HepG2 (cell line): ENCODE measurements around the gene CDO1. TPM values are rescaled to one million over a fixed set of nuclear protein-coding genes. Genes with fewer than 3 reads are reported as not detected.
A peak's percentile ranks its signal among the peaks of the same experiment; 100 is the strongest.

Source experiments
- ETV6 ChIP-seq: sonication (generic); formaldehyde crosslinking; conservative IDR thresholded peaks from 2 replicates; pipeline ENCODE4 v1.4.0; 2020; ENCODE audit warnings: missing genetic modification reagents
- FOSL2 ChIP-seq: sonication (generic); formaldehyde crosslinking; IDR thresholded peaks from 2 replicates; pipeline ENCODE4 v1.4.0; 2020; ENCODE audit warnings: missing genetic modification reagents
- FOXA3 ChIP-seq: IDR thresholded peaks from 2 replicates; pipeline ENCODE4 v1.6.1; 2016; ENCODE audit warnings: missing genetic modification reagents, missing compliant biosample characterization
- HDAC2 ChIP-seq: sonication (generic); formaldehyde crosslinking; IDR thresholded peaks from 2 replicates; pipeline ENCODE4 v1.4.0; 2020; ENCODE audit warnings: missing genetic modification reagents
- IRX3 ChIP-seq: sonication (generic); formaldehyde crosslinking; IDR thresholded peaks from 2 replicates; pipeline ENCODE4 v1.8.1; 2023; ENCODE audit warnings: mild to moderate bottlenecking, low read depth, missing genetic modification reagents, borderline replicate concordance
- MNT ChIP-seq: fragments of 450-650 bp; IDR thresholded peaks from 2 replicates; pipeline ENCODE4 v1.6.1; 2016
- NFE2L1 ChIP-seq: sonication (generic); formaldehyde crosslinking; IDR thresholded peaks from 2 replicates; pipeline ENCODE4 v1.4.0; 2020; ENCODE audit warnings: missing genetic modification reagents, mild to moderate bottlenecking, borderline replicate concordance
- NFRKB ChIP-seq: fragments of 450-650 bp; IDR thresholded peaks from 2 replicates; pipeline ENCODE4 v1.6.1; 2017
- PHF8 ChIP-seq: sonication (generic); formaldehyde crosslinking; IDR thresholded peaks from 2 replicates; pipeline ENCODE4 v1.5.0; 2020; ENCODE audit warnings: missing genetic modification reagents
- PRDM4 ChIP-seq: sonication (generic); formaldehyde crosslinking; IDR thresholded peaks from 2 replicates; pipeline ENCODE4 v1.9.0; 2021; ENCODE audit warnings: missing genetic modification reagents, borderline replicate concordance
- RARA ChIP-seq: IDR thresholded peaks from 2 replicates; pipeline ENCODE4 v1.6.1; 2016; ENCODE audit warnings: missing genetic modification reagents, missing compliant biosample characterization
- SOX13 ChIP-seq, 3 experiments: fragments of 450-650 bp in 1 of 3; sonication (generic) in 1 of 3; formaldehyde crosslinking in 1 of 3; IDR thresholded peaks in 2 of 3; conservative IDR thresholded peaks in 1 of 3; 2 replicates each; pipeline versions ENCODE4 v1.5.0 to v1.6.1; 2016 to 2020; ENCODE audit warnings: antibody characterized with exemption in 1 of 3, mild to moderate bottlenecking in 1 of 3, missing compliant biosample characterization in 1 of 3, missing genetic modification reagents in 1 of 3, moderate library complexity in 1 of 3
- SOX6 ChIP-seq, 2 experiments: fragments of 450-650 bp in 1 of 2; sonication (generic) in 1 of 2; formaldehyde crosslinking in 1 of 2; IDR thresholded peaks; 2 replicates each; pipeline versions ENCODE4 v1.4.0 to v1.6.1; 2017 to 2020; ENCODE audit warnings: antibody characterized with exemption in 1 of 2, mild to moderate bottlenecking in 1 of 2, missing genetic modification reagents in 1 of 2
- TOPORS ChIP-seq: sonication (generic); formaldehyde crosslinking; IDR thresholded peaks from 2 replicates; pipeline ENCODE4 v1.8.0; 2023; ENCODE audit warnings: mild to moderate bottlenecking, missing genetic modification reagents
- XBP1 ChIP-seq: sonication (generic); formaldehyde crosslinking; IDR thresholded peaks from 2 replicates; pipeline ENCODE4 v1.5.0; 2020; ENCODE audit warnings: missing genetic modification reagents
- ZBTB34 ChIP-seq: sonication (generic); formaldehyde crosslinking; IDR thresholded peaks from 2 replicates; pipeline ENCODE4 v1.8.0; 2022; ENCODE audit warnings: mild to moderate bottlenecking, missing genetic modification reagents
- ZFP90 ChIP-seq: sonication (generic); formaldehyde crosslinking; IDR thresholded peaks from 2 replicates; pipeline ENCODE4 v1.8.0; 2022; ENCODE audit warnings: missing genetic modification reagents, mild to moderate bottlenecking, inconsistent platforms, borderline replicate concordance
- ZKSCAN1 ChIP-seq: fragments of 150-350 bp; IDR thresholded peaks from 2 replicates; pipeline ENCODE4 v1.6.1; 2014; ENCODE audit warnings: low read length
- ZNF512B ChIP-seq: sonication (generic); formaldehyde crosslinking; IDR thresholded peaks from 2 replicates; pipeline ENCODE4 v1.5.1; 2020; ENCODE audit warnings: missing genetic modification reagents, mild to moderate bottlenecking, borderline replicate concordance
- ZNF678 ChIP-seq: sonication (generic); formaldehyde crosslinking; IDR thresholded peaks from 2 replicates; pipeline ENCODE4 v1.4.0; 2020; ENCODE audit warnings: mild to moderate bottlenecking, missing genetic modification reagents
- polyA plus RNA-seq, 8 experiments: library from polyadenylated mRNA; depleted of rRNA in 3 of 8; stranded (reverse) in 7 of 8; unstranded in 1 of 8; fragments of >200 nt; fragmentation: Illumina TruSeq in 4 of 8; extraction: Trizol in 4 of 8; gene quantifications; 2 replicates each; pipeline versions ENCODE4 v1.2.1 to v1.2.3, GENCODE V29; 2011 to 2016; ENCODE audit warnings: low read depth in 4 of 8, missing spikeins in 1 of 8, mixed read lengths in 1 of 8; ENCODE audit not compliant: insufficient read depth in 1 of 8
- total RNA-seq, 5 experiments: library from RNA; depleted of rRNA; stranded (reverse); fragments of >200 nt; fragmentation: Illumina TruSeq; extraction: Trizol; gene quantifications; 2 replicates each; pipeline ENCODE4 v1.2.3, GENCODE V29; 2016; ENCODE audit warnings: low read depth in 1 of 5

The CDO1 gene
- total and polyA plus RNA-seq, 2 of the 13 experiments (the other 11 are each of a cell fraction or from before 2014, with no cell fraction given) = 3.2 to 4.4 TPM

- 0 out of 2 replicates have a peak, but pooled peaks have one; percentile 32 for TF ChIP-seq ZNF512B
- no peak for TF ChIP-seq ZFP90 (CRISPR knock-in tag)
- no peak for TF ChIP-seq ZBTB34 (CRISPR knock-in tag)
- TF ChIP-seq MNT = peak; percentile 31; the same call in 1 of the 2 replicates
- 0 out of 2 replicates have a peak, but pooled peaks have one; percentile 48 for TF ChIP-seq FOXA3
- TF ChIP-seq IRX3 (CRISPR knock-in tag) = no peak
- TF ChIP-seq NFE2L1 (CRISPR knock-in tag) = no peak
- TF ChIP-seq NFRKB = no peak
- 0 out of 2 replicates have a peak, but pooled peaks have one; percentile 72 for TF ChIP-seq XBP1 (CRISPR knock-in tag)
- no peak for TF ChIP-seq SOX6 (IDR thresholded peaks at IDR 0.05)
- peak; percentile 87 for TF ChIP-seq SOX6 (CRISPR knock-in tag; IDR thresholded peaks at IDR 0.05)
- TF ChIP-seq FOSL2 (CRISPR knock-in tag) = 0 out of 2 replicates have a peak, but pooled peaks have one; percentile 18
- TF ChIP-seq ZKSCAN1 = no peak
- TF ChIP-seq ZNF678 (CRISPR knock-in tag) = no peak
- peak; percentile 51; the same call in 1 of the 2 replicates for TF ChIP-seq HDAC2
- TF ChIP-seq SOX13 (IDR thresholded peaks at IDR 0.05) = peak; percentile 65; the same call in 1 of the 2 replicates
- TF ChIP-seq SOX13 (CRISPR knock-in tag; conservative IDR thresholded peaks at IDR 0.05 in 1 of 2, IDR thresholded peaks at IDR 0.05 in 1 of 2) = peak in 1 of 2 experiments; percentile 92; a peak in 2 of 4 replicates
- TF ChIP-seq TOPORS = no peak
- TF ChIP-seq ETV6 = no peak
- TF ChIP-seq RARA (CRISPR knock-in tag) = 0 out of 2 replicates have a peak, but pooled peaks have one; percentile 17
- no peak for TF ChIP-seq PRDM4
- TF ChIP-seq PHF8 = no peak
Measured at GRCh38 chr5:115844321-115844817, 27.9 kb upstream of the CDO1 start (continued).
